ENCODE results near the gene LHFPL5.

The LHFPL5 gene

DNA sequence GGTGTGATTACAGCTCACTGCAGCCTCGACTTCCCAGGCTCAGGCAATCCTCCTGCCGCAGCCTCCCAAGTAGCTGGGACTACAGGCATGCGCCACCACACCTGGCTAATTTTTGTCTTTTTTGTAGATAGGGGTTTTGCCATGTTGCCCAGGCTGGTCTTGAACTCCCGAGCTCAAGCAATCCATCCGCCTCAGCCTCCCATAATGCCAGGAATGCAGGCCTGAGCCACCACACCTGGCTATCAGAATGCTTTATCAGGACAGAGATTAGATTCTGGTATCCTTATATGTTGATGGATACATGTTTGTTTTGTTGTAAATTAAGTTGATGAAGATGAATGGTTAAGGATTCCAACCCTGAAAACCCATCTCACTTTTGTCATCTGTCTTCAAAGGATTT lies 24.2 kb downstream of the LHFPL5 start:
- peak; percentile 34 for DNase-seq
- no peaks in the 10 kb centered on the region for H3K27me3 ChIP-seq (ENCODE audit: insufficient read depth, low read length, poor library complexity)
- no peaks in the 10 kb centered on the region for H3K4me1 ChIP-seq (ENCODE audit: control insufficient read depth, low read depth, low read length)
- H2AK5ac ChIP-seq (ENCODE audit: low read length): no peak overlapping the region
- no peak overlapping the region for H3K27ac ChIP-seq (ENCODE audit: low read depth, low read length)
- no peaks in the 10 kb centered on the region for H3K79me1 ChIP-seq (ENCODE audit: low read length)
- no peak overlapping the region for H3K18ac ChIP-seq (ENCODE audit: low read length)
- no peak overlapping the region for H3K4me3 ChIP-seq (ENCODE audit: low read length)
- H3K56ac ChIP-seq (ENCODE audit: low read length): no peak overlapping the region
- H4K5ac ChIP-seq (ENCODE audit: low read length): no peak overlapping the region
- no peak overlapping the region for H3K23ac ChIP-seq (ENCODE audit: low read length)
- no peak overlapping the region for H2BK5ac ChIP-seq (ENCODE audit: low read length)
- H3K4ac ChIP-seq (ENCODE audit: low read depth, low read length): no peak overlapping the region
- no peak overlapping the region for H2BK120ac ChIP-seq (ENCODE audit: low read depth, low read length)
- H3K36me3 ChIP-seq (ENCODE audit: control insufficient read depth, insufficient read depth, low read length): no peaks in the 10 kb centered on the region
- H3K9ac ChIP-seq (ENCODE audit: low read length): no peak overlapping the region
- no CpG with 5 or more reads among the region's 5 CpGs for WGBS (ENCODE audit: extremely low coverage, insufficient coverage, low lambda C conversion rate)
- H2BK15ac ChIP-seq (replicated peaks; ENCODE audit: low read depth): no peak overlapping the region
- no peaks in the 10 kb centered on the region for H3K79me2 ChIP-seq (ENCODE audit: control insufficient read depth, insufficient read depth, low read length)
- H4K8ac ChIP-seq (ENCODE audit: low read depth, low read length): no peak overlapping the region
- H3K4me2 ChIP-seq (ENCODE audit: low read length): no peak overlapping the region

DNA sequence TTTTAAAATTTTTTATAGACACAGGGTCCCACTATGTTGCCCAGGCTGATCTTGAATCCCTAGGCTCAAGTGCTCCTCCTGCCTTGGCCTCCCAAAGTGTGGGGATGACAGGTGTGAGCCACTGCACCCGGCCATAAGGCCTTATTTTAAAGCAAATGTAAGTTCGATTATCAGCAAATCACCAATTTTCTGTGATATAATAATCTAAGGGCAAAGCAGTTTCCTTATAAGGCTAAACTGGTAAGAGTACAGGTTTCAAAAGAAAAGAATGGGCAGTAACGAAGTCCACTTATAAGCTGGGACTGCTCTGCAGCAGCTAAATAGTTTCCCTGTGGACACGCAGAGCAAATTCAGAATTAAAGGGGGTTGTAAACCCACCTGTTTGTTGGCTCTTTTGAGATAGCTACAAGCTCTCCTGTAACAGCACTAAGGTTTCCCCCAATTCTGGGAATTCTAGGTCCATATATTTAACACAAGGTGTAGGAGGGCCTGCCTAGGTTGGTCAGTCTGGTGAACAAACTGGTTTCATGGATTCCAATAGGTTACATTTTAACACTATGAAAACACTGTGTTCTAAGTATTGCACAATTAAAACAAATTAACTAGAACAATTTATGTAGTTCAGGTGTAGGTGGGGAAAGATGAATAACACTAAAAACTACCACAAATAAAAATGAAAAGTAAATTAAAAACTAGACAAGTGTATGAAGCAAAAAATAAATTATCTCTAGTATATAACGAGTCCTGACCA lies 26.3 kb downstream of the LHFPL5 start:
- Histone ChIP-seq H3K4me2 (ENCODE audit: low read length) (no peak overlapping the region), H3K79me1 (ENCODE audit: low read length) (no peaks in the 10 kb centered on the region), H3K4me1 (ENCODE audit: control insufficient read depth, low read depth, low read length) (no peaks in the 10 kb centered on the region), H2BK15ac (replicated peaks; ENCODE audit: low read depth) (no peak overlapping the region), H3K27ac (ENCODE audit: low read depth, low read length) (no peak overlapping the region), H3K36me3 (ENCODE audit: control insufficient read depth, insufficient read depth, low read length) (peaks cover 2% of the 10 kb centered on the region), H3K23ac (ENCODE audit: low read length) (no peak overlapping the region), H3K56ac (ENCODE audit: low read length) (no peak overlapping the region), H2BK5ac (ENCODE audit: low read length) (no peak overlapping the region), H4K5ac (ENCODE audit: low read length) (no peak overlapping the region), H3K9ac (ENCODE audit: low read length) (no peak overlapping the region), H4K8ac (ENCODE audit: low read depth, low read length) (no peak overlapping the region), H3K4ac (ENCODE audit: low read depth, low read length) (no peak overlapping the region), H3K18ac (ENCODE audit: low read length) (no peak overlapping the region), H2BK120ac (ENCODE audit: low read depth, low read length) (no peak overlapping the region), H3K4me3 (ENCODE audit: low read length) (no peak overlapping the region), H3K79me2 (ENCODE audit: control insufficient read depth, insufficient read depth, low read length) (no peaks in the 10 kb centered on the region), H3K27me3 (ENCODE audit: insufficient read depth, low read length, poor library complexity) (no peaks in the 10 kb centered on the region), H2AK5ac (ENCODE audit: low read length) (no peak overlapping the region)
- DNase-seq: no peak
- no CpG with 5 or more reads among the region's 5 CpGs for WGBS (ENCODE audit: extremely low coverage, insufficient coverage, low lambda C conversion rate)

DNA sequence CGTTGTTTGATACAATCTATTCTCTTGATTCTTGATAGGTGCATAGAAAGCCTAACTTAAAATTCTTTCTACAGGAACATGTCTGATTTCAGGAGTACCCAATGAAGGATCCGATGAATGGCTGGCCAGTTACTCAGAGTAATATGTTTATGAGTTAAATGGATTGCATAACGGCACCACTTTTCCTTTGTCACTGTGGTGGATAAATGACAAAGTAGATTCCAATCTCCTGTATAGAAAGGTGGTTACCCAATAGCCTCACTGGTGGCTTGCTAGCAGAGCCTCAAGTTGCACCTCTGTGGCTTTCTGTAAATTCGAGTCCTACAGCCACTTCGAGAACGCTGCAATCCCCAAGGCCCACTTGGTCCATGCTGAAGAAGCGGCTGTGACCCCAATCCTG lies 28.4 kb downstream of the LHFPL5 start:
- no peaks in the 10 kb centered on the region for H3K27me3 ChIP-seq (ENCODE audit: insufficient read depth, low read length, poor library complexity)

DNA sequence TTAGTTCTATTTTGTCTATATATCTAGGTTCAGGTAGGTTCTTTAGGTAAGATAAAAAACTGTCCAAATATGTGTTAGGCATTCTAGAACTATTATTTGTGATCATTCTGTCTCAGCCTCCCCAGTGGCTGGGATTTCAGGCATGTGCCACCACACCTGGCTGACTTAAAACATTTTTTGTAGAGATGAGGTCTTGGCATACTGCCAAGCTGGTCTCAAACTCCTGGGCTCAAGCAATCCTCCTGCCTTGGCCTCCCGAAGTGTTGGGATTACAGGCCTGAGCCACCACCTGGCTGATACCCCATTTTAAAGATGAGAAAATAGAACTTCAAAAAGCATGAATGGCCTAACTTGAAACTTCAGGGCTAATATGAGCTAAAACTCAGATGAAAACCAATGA lies 33.9 kb downstream of the LHFPL5 start:
- H3K18ac ChIP-seq (ENCODE audit: low read length): no peak overlapping the region
- H3K27ac ChIP-seq (ENCODE audit: low read depth, low read length): no peak overlapping the region
- H3K79me1 ChIP-seq (ENCODE audit: low read length): no peaks in the 10 kb centered on the region
- H4K8ac ChIP-seq (ENCODE audit: low read depth, low read length): no peak overlapping the region
- no peak overlapping the region for H2BK15ac ChIP-seq (replicated peaks; ENCODE audit: low read depth)
- no peak overlapping the region for H3K4ac ChIP-seq (ENCODE audit: low read depth, low read length)
- no peak overlapping the region for H3K4me2 ChIP-seq (ENCODE audit: low read length)
- no peaks in the 10 kb centered on the region for H3K79me2 ChIP-seq (ENCODE audit: control insufficient read depth, insufficient read depth, low read length)
- peaks cover 9% of the 10 kb centered on the region for H3K36me3 ChIP-seq (ENCODE audit: control insufficient read depth, insufficient read depth, low read length)
- H2BK120ac ChIP-seq (ENCODE audit: low read depth, low read length): no peak overlapping the region
- no CpG with 5 or more reads among the region's 1 CpG for WGBS (ENCODE audit: extremely low coverage, insufficient coverage, low lambda C conversion rate)
- no peak overlapping the region for H2AK5ac ChIP-seq (ENCODE audit: low read length)
- H3K4me1 ChIP-seq (ENCODE audit: control insufficient read depth, low read depth, low read length): no peaks in the 10 kb centered on the region
- H3K56ac ChIP-seq (ENCODE audit: low read length): no peak overlapping the region
- H3K27me3 ChIP-seq (ENCODE audit: insufficient read depth, low read length, poor library complexity): no peaks in the 10 kb centered on the region
- no peak overlapping the region for H3K4me3 ChIP-seq (ENCODE audit: low read length)
- DNase-seq: no peak
- H3K23ac ChIP-seq (ENCODE audit: low read length): no peak overlapping the region
- no peak overlapping the region for H2BK5ac ChIP-seq (ENCODE audit: low read length)
- no peak overlapping the region for H3K9ac ChIP-seq (ENCODE audit: low read length)
- H4K5ac ChIP-seq (ENCODE audit: low read length): no peak overlapping the region

More for the DNA sequence above, 28.4 kb downstream of the LHFPL5 start:
- no peak overlapping the region for H4K5ac ChIP-seq (ENCODE audit: low read length)
- H3K4me1 ChIP-seq (ENCODE audit: control insufficient read depth, low read depth, low read length): no peaks in the 10 kb centered on the region
- H3K79me2 ChIP-seq (ENCODE audit: control insufficient read depth, insufficient read depth, low read length): no peaks in the 10 kb centered on the region
- H3K27ac ChIP-seq (ENCODE audit: low read depth, low read length): no peak overlapping the region
- H3K4ac ChIP-seq (ENCODE audit: low read depth, low read length): no peak overlapping the region
- H3K18ac ChIP-seq (ENCODE audit: low read length): no peak overlapping the region
- no peak overlapping the region for H2BK120ac ChIP-seq (ENCODE audit: low read depth, low read length)
- no peaks in the 10 kb centered on the region for H3K79me1 ChIP-seq (ENCODE audit: low read length)
- H4K8ac ChIP-seq (ENCODE audit: low read depth, low read length): no peak overlapping the region
- peaks cover 5% of the 10 kb centered on the region for H3K36me3 ChIP-seq (ENCODE audit: control insufficient read depth, insufficient read depth, low read length)
- H3K4me2 ChIP-seq (ENCODE audit: low read length): no peak overlapping the region
- DNase-seq: no peak
- no peak overlapping the region for H2BK15ac ChIP-seq (replicated peaks; ENCODE audit: low read depth)
- H2AK5ac ChIP-seq (ENCODE audit: low read length): no peak overlapping the region
- WGBS (ENCODE audit: extremely low coverage, insufficient coverage, low lambda C conversion rate): no CpG with 5 or more reads among the region's 7 CpGs
- H3K23ac ChIP-seq (ENCODE audit: low read length): no peak overlapping the region
- H3K56ac ChIP-seq (ENCODE audit: low read length): no peak overlapping the region
- H3K4me3 ChIP-seq (ENCODE audit: low read length): no peak overlapping the region
- no peak overlapping the region for H2BK5ac ChIP-seq (ENCODE audit: low read length)
- H3K9ac ChIP-seq (ENCODE audit: low read length): no peak overlapping the region

DNA sequence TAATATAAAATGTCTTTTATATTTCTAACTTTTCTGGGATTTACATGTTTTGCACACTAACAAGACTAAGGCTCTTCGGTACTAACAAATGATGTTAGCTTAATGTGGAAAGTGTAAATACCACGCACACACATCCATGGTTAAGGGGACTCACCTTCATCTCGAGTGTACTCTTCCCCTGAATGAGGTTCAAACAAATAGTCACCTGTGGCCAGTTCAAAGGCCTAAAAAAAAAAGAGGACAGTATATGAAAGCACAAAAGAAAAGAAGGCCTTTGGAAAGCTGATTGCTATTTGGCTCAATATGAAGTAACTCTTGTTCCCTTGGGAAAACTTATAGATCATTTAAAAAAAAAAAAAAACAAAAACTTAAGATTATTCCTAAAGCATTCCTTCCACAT lies 37.2 kb downstream of the LHFPL5 start:
- Histone ChIP-seq H3K18ac (ENCODE audit: low read length) (no peak overlapping the region), H3K27ac (ENCODE audit: low read depth, low read length) (no peak overlapping the region), H3K9ac (ENCODE audit: low read length) (no peak overlapping the region), H3K36me3 (ENCODE audit: control insufficient read depth, insufficient read depth, low read length) (peaks cover 7% of the 10 kb centered on the region), H2BK5ac (ENCODE audit: low read length) (no peak overlapping the region), H2BK120ac (ENCODE audit: low read depth, low read length) (no peak overlapping the region), H3K4me3 (ENCODE audit: low read length) (no peak overlapping the region), H2AK5ac (ENCODE audit: low read length) (no peak overlapping the region), H3K4ac (ENCODE audit: low read depth, low read length) (no peak overlapping the region), H2BK15ac (replicated peaks; ENCODE audit: low read depth) (no peak overlapping the region), H3K4me1 (ENCODE audit: control insufficient read depth, low read depth, low read length) (no peaks in the 10 kb centered on the region), H3K79me2 (ENCODE audit: control insufficient read depth, insufficient read depth, low read length) (no peaks in the 10 kb centered on the region), H3K56ac (ENCODE audit: low read length) (no peak overlapping the region), H3K79me1 (ENCODE audit: low read length) (no peaks in the 10 kb centered on the region), H4K5ac (ENCODE audit: low read length) (no peak overlapping the region), H3K27me3 (ENCODE audit: insufficient read depth, low read length, poor library complexity) (no peaks in the 10 kb centered on the region), H3K4me2 (ENCODE audit: low read length) (no peak overlapping the region), H4K8ac (ENCODE audit: low read depth, low read length) (no peak overlapping the region), H3K23ac (ENCODE audit: low read length) (no peak overlapping the region)
- no peak for DNase-seq
- no CpG with 5 or more reads among the region's 3 CpGs for WGBS (ENCODE audit: extremely low coverage, insufficient coverage, low lambda C conversion rate)

DNA sequence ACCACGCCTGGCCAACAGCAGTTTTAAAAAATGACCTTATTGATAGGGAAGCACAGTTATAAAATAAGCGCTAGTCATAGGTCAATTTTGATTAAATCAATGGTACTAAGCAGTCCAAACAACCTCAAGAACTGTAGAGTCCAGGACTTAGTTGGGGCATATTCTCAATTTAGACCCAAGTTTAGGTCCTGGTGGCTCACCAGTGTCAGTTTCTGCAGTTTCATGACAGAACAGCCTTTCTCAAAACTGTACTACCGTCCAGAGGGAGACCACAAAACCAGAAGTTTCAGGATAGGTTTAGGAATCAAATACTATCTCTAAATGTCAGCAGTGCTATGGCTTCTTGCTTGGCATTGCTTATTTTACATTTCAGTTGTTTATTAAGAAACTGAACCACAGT lies 39.1 kb downstream of the LHFPL5 start:
- Histone ChIP-seq H2BK120ac (ENCODE audit: low read depth, low read length) (no peak overlapping the region), H3K4ac (ENCODE audit: low read depth, low read length) (no peak overlapping the region), H3K27me3 (ENCODE audit: insufficient read depth, low read length, poor library complexity) (no peaks in the 10 kb centered on the region), H2BK5ac (ENCODE audit: low read length) (no peak overlapping the region), H3K56ac (ENCODE audit: low read length) (no peak overlapping the region), H3K36me3 (ENCODE audit: control insufficient read depth, insufficient read depth, low read length) (peaks cover 4% of the 10 kb centered on the region), H2AK5ac (ENCODE audit: low read length) (no peak overlapping the region), H3K23ac (ENCODE audit: low read length) (no peak overlapping the region), H4K5ac (ENCODE audit: low read length) (no peak overlapping the region), H4K8ac (ENCODE audit: low read depth, low read length) (no peak overlapping the region), H3K4me3 (ENCODE audit: low read length) (no peak overlapping the region), H3K4me1 (ENCODE audit: control insufficient read depth, low read depth, low read length) (no peaks in the 10 kb centered on the region), H3K9ac (ENCODE audit: low read length) (no peak overlapping the region), H3K27ac (ENCODE audit: low read depth, low read length) (no peak overlapping the region), H2BK15ac (replicated peaks; ENCODE audit: low read depth) (no peak overlapping the region), H3K79me1 (ENCODE audit: low read length) (no peaks in the 10 kb centered on the region), H3K18ac (ENCODE audit: low read length) (no peak overlapping the region), H3K4me2 (ENCODE audit: low read length) (no peak overlapping the region), H3K79me2 (ENCODE audit: control insufficient read depth, insufficient read depth, low read length) (no peaks in the 10 kb centered on the region)
- no CpG with 5 or more reads among the region's 3 CpGs for WGBS (ENCODE audit: extremely low coverage, insufficient coverage, low lambda C conversion rate)
- no peak for DNase-seq
